ENCODE results near the gene DDB1. TPM values are rescaled to one million over a fixed set of nuclear protein-coding genes. Genes with fewer than 3 reads are reported as not detected.

DDB1 gene
- total and polyA plus RNA-seq, 2 of the 4 experiments (the other 2 are of a cell fraction) = 221 to 412 TPM

GRCh38 chr11:61315260-61315659 lies 17.6 kb downstream of the DDB1 start:
- TF ChIP-seq CTCF (conservative IDR thresholded peaks at IDR 0.05; ENCODE audit: low read depth, low read length) (no peak), ELK1 (IDR thresholded peaks at IDR 0.05; ENCODE audit: borderline replicate concordance, low read depth, low read length) (no peak), CEBPB (IDR thresholded peaks at IDR 0.05; ENCODE audit: low read depth, low read length) (no peak), CHD1 (IDR thresholded peaks at IDR 0.05; ENCODE audit: low read depth, low read length) (no peak), RCOR1 (IDR thresholded peaks at IDR 0.05; ENCODE audit: insufficient replicate concordance, low read length) (no peak), MXI1 (IDR thresholded peaks at IDR 0.05; ENCODE audit: borderline replicate concordance, low read depth, low read length) (no peak), MAZ (IDR thresholded peaks at IDR 0.05; ENCODE audit: borderline replicate concordance, low read depth, low read length) (no peak), SMC3 (IDR thresholded peaks at IDR 0.05; ENCODE audit: low read depth, low read length) (no peak), NFE2L2 (IDR thresholded peaks at IDR 0.05; ENCODE audit: low read depth, low read length) (no peak), FOS (IDR thresholded peaks at IDR 0.05; ENCODE audit: low read depth, low read length) (no peak), BHLHE40 (IDR thresholded peaks at IDR 0.05; ENCODE audit: low read depth, low read length) (no peak), POLR2A (IDR thresholded peaks at IDR 0.05; ENCODE audit: low read depth, low read length) (no peak), MAFK (IDR thresholded peaks at IDR 0.05; ENCODE audit: low read depth, low read length) (no peak), RAD21 (IDR thresholded peaks at IDR 0.05; ENCODE audit: low read length) (no peak), USF2 (IDR thresholded peaks at IDR 0.05; ENCODE audit: low read depth, low read length) (no peak), RFX5 (IDR thresholded peaks at IDR 0.05; ENCODE audit: low read depth, low read length) (no peak)
- H3K9me3 ChIP-seq (ENCODE audit: control insufficient read depth, insufficient read depth, low read length) = no peaks in the 10 kb centered on the region
- no peak overlapping the region for H4K5ac ChIP-seq (ENCODE audit: low read depth, low read length)
- intact Hi-C loops (cut with micrococcal nuclease) (no loop called here), in situ Hi-C loops (cut with MboI; ENCODE audit: low sequenced_read_pairs) (loop anchor here (25.0 kb wide), 1 partner anchor 1703 kb away; the partner anchor contains the start of gene OSBP), dilution Hi-C loops (cut with HindIII; ENCODE audit: low sequenced_read_pairs, unreplicated experiment) (no loop called here)
- no peak overlapping the region for H3K14ac ChIP-seq (replicated peaks; ENCODE audit: low read depth, low read length)
- no peak overlapping the region for H3K4me2 ChIP-seq (ENCODE audit: low read depth, low read length)
- DNase-seq (no peak), ATAC-seq (ENCODE audit: low read depth) (no peak)
- ChIA-PET CTCF (interaction anchor here (0.9 to 1.2 kb wide), 2 partner anchors 10 to 81 kb away, joined by 3 read pairs; no protein-coding TSS in a partner anchor), POLR2A (ENCODE audit: unreplicated experiment) (interaction anchor here (0.5 kb wide), 1 partner anchor 10 kb away, joined by 4 read pairs; no protein-coding TSS in a partner anchor)
- H2BK15ac ChIP-seq (ENCODE audit: low read depth, low read length) = no peak overlapping the region
- no peak overlapping the region for H2BK20ac ChIP-seq (ENCODE audit: low read depth, low read length)
- BruUV-seq (replicated peaks) = no TSS peak
- H3K27ac ChIP-seq (ENCODE audit: insufficient read depth, low read length) = no peak overlapping the region
- H2BK5ac ChIP-seq (ENCODE audit: low read depth, low read length, poor library complexity, severe bottlenecking) = no peak overlapping the region
- H3K18ac ChIP-seq (ENCODE audit: low read depth, low read length) = no peak overlapping the region
- no peak overlapping the region for H2AFZ ChIP-seq (replicated peaks; ENCODE audit: low read length, poor library complexity)
- peaks cover 12 to 17% of the 10 kb centered on the region in 2 experiments; a peak in 3 of 4 replicates for H3K79me1 ChIP-seq (ENCODE audit: low read depth in 1 of 2, low read length in 2 of 2)
- no peaks in the 10 kb centered on the region for H3K4me1 ChIP-seq (ENCODE audit: control insufficient read depth, insufficient read depth, low read length)
- H3K9me1 ChIP-seq (ENCODE audit: insufficient read depth, low read length) = peaks cover 3% of the 10 kb centered on the region; the same call in 1 of the 2 replicates
- no peak overlapping the region for H2AK9ac ChIP-seq (replicated peaks; ENCODE audit: low read depth, low read length, poor library complexity)
- peaks cover 64% of the 10 kb centered on the region for H3K36me3 ChIP-seq (ENCODE audit: control insufficient read depth, insufficient read depth, low read length)
- H4K20me1 ChIP-seq (ENCODE audit: insufficient read depth, low read length) = peaks cover 8% of the 10 kb centered on the region
- WGBS, 2 experiments (ENCODE audit: extremely low coverage in 2 of 2, insufficient read length in 1 of 2) = no CpG with 5 or more reads among the region's 2 CpGs
- H2BK120ac ChIP-seq (ENCODE audit: low read depth, low read length) = no peak overlapping the region
- no peak overlapping the region for H2AK5ac ChIP-seq (ENCODE audit: low read depth, low read length)
- no peak overlapping the region for H3K4me3 ChIP-seq (ENCODE audit: insufficient read depth, low read depth, low read length)
- H4K8ac ChIP-seq (ENCODE audit: low read depth in 2 of 2, low read length in 2 of 2) = no peak overlapping the region
- no peak overlapping the region for H3K9ac ChIP-seq (ENCODE audit: low read depth, low read length)
- H3K56ac ChIP-seq (ENCODE audit: extremely low read depth, insufficient read depth, low read length) = no peak overlapping the region
- no peak overlapping the region for H3K23ac ChIP-seq (ENCODE audit: low read depth, low read length)
- no peak overlapping the region for H4K91ac ChIP-seq (ENCODE audit: insufficient read depth, low read depth, low read length)
- no peak overlapping the region for H3K4ac ChIP-seq (ENCODE audit: low read depth, low read length)
- H3K27me3 ChIP-seq (ENCODE audit: control insufficient read depth, insufficient read depth, low read length) = no peaks in the 10 kb centered on the region
